22Rv1 (cell line): ENCODE measurements around the gene CHTF18.

Source experiments
- H3K27ac ChIP-seq: fragments of 450-650 bp; 2 replicates; pipeline ENCODE4 v1.5.1; 2017
- ZFX ChIP-seq: fragments of 450-650 bp; IDR thresholded peaks from 2 replicates; pipeline ENCODE4 v1.6.1; 2017; ENCODE audit warnings: antibody characterized with exemption, borderline replicate concordance
- TF ChIP-seq, protein P1 (sequence below): fragments of 450-650 bp; IDR thresholded peaks from 2 replicates; pipeline ENCODE4 v1.5.1; 2017; ENCODE audit warnings: mild to moderate bottlenecking

CHTF18 gene

DNA sequence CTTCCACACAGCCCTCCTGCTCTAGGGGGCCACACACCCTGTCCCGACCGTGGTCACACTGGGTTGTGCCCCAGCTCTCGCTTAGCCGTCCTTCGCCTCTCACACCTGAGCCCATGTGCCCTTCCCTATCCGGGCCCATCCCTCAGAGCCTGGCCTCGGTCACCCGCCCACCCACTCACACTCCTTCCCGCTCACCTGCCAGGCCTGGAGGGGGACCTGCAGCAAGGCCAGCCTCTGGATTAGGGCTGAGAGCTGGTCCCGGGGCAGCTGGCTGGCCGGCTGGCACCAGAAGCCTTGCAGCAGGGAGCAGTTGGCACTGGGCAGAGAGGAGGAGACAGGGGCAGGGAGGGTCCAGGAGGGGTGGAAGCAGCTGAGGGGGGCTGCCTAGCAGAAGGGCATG is 10.0 kb upstream of the CHTF18 start:
- no peak overlapping the region for H3K27ac ChIP-seq
- TF ChIP-seq, protein P1, sequence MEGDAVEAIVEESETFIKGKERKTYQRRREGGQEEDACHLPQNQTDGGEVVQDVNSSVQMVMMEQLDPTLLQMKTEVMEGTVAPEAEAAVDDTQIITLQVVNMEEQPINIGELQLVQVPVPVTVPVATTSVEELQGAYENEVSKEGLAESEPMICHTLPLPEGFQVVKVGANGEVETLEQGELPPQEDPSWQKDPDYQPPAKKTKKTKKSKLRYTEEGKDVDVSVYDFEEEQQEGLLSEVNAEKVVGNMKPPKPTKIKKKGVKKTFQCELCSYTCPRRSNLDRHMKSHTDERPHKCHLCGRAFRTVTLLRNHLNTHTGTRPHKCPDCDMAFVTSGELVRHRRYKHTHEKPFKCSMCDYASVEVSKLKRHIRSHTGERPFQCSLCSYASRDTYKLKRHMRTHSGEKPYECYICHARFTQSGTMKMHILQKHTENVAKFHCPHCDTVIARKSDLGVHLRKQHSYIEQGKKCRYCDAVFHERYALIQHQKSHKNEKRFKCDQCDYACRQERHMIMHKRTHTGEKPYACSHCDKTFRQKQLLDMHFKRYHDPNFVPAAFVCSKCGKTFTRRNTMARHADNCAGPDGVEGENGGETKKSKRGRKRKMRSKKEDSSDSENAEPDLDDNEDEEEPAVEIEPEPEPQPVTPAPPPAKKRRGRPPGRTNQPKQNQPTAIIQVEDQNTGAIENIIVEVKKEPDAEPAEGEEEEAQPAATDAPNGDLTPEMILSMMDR, result no peak
- no peak for TF ChIP-seq ZFX

DNA sequence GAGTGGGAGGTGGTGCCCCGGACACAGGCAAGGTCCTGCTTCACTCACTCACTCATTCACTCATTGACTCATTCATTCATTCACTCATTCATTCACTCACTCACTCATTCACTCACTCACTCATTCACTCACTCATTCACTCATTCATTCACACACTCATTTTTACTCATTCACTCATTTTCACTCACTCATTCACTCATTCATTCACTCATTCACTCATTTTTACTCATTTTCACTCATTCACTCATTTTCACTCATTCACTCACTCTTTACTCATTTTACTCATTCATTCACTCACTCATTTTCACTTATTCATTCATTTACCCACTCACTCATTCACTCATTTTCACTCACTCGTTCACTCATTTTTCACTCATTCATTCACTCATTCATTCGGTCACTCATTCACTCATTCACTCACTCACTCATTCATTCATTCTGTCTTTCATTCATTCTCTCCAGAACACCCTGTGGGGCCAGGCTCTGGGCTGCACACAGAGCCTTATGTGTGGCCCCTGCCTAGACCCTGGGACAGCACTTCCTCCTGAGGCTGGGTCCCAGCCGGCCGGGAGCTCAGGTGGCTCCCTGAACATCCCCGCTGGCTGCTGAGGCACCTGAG is 9.4 kb upstream of the CHTF18 start:
- H3K27ac ChIP-seq, result no peak overlapping the region
- TF ChIP-seq ZFX, result no peak
- TF ChIP-seq, protein P1, result no peak

DNA sequence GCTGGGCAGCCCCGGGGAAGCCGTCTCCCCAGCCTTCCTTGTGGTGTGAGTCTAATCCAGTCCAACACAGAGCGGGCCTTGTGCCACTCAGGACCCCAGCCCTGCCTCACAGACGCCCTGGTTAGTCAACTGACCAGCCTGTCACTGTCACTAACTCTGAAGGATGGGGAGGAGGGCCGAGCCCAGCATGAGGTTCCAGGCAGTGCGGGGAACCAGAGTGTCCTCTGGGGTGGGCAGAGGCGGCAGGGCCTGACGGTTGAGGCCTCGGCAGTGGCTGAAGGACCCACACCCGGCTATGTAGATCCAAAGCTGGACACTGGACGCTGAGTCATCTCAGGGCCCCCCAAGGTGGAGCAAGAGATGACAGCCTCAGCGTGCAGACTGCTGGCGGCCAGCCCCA is 8.9 kb upstream of the CHTF18 start:
- H3K27ac ChIP-seq, result no peak overlapping the region
- no peak for TF ChIP-seq ZFX
- TF ChIP-seq, protein P1, result no peak

DNA sequence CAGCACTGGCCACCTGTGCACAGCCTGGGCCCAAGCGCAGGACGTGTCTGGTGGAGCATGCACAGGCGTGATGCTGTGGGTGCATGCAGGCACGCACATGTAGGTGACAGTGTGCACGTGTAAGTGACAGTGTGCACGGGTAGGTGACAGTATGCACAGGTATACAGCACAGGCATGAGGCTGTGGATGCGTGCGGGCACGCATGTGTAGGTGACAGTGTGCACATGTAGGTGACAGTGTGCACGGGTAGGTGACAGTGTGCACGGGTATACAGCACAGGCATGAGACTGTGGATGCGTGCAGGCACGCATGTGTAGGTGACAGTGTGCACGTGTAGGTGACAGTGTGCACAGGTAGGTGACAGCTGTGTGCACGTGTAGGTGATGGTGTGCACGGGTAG is 8.1 kb upstream of the CHTF18 start:
- H3K27ac ChIP-seq, result no peak overlapping the region
- no peak for TF ChIP-seq ZFX
- TF ChIP-seq, protein P1, result no peak

DNA sequence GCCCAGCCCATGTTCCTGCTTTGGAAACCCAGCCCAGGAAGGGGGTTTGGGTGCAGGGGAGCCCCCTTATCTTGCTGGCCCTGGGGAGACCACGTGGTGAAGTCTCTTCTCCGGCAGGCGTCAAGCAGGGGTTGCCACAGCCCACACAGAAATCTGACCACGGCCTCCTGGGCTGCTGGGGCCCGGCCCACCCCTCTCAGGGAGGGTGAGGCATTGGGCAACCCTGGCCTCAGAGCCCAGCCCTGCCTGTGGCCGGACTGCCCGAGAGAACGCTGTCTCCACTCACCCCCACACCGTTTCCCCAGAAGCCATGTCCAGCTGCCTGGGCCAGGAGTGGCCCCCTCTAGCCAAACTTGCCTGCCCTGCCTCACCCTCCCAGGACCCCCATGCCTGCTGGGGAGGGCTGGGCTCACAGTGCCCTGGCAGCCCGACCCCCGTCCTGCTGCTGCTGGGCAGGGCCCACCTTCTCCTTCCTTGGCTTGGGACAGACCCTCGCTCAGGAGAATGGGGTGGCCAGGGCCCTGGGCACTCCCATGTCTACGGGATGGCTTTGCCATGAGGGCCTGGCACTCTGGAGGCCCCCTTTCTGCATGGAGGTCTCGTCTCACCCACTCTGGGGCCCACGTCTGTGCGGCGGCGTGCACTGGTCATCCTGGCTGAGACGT is 6.9 kb upstream of the CHTF18 start:
- no peak overlapping the region for H3K27ac ChIP-seq
- TF ChIP-seq, protein P1, result no peak
- no peak for TF ChIP-seq ZFX

DNA sequence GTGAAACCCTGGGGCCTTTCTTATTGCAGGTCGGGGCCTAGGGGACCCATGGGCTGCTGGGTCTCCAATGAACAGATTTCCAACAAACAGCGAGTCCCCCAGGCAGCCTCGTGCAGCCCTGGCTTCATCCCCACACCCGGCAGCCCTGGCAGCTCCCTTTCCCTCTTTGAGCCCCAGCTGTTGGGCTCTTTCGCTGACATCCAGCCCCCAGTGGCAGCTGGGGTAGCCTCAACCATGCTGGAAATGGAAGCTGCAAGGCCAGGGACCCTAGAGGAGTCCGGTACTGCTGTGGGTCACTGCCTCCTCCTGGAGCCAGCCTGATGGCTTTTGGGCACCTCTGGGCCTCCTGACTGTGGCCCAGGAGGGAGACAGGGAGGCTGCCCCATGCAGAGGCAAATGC is 6.2 kb upstream of the CHTF18 start:
- H3K27ac ChIP-seq, result no peak overlapping the region
- TF ChIP-seq, protein P1, result no peak
- TF ChIP-seq ZFX, result no peak

DNA sequence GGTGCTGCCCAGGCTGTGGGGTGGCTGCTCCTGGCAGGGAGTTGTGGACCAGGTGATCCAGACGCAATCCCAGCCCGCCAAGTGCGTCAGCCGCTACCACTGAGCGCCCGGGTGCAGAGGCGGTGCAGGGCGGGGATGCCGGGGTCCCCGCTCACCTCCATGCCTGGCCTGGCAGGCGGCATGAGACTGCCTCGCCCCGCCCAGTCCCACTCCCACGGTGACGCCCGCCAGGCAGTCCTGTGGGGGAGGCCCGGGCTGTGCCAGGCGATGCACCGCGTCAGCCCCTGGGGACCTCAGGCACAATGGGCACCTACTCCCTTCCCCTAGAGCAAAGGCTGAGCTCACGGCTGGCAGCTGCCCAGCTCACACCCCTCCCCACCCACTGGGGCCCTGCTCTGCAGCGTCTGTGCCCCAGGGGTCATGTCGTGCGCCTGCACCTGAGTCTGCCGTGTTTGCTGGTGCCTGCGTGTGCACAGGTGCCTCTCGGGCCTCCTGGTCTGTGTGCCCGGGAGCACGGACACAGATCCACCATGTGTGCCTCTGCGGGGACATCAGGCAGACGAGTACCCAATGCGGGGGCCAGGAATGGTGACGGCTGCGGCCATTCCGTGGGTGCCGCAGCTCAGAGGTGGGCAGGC is 5.5 kb upstream of the CHTF18 start:
- no peak overlapping the region for H3K27ac ChIP-seq
- TF ChIP-seq, protein P1, result no peak
- TF ChIP-seq ZFX, result no peak
